Erythroblast (primary cell): ENCODE data around the gene PGM3.

ENCODE experiments used
- GATA1 ChIP-seq: IDR thresholded peaks from 2 replicates; pipeline ENCODE4 v1.6.1; 2011; ENCODE audit warnings: low read depth, mild to moderate bottlenecking, control low read depth, low read length, moderate library complexity
- POLR2A ChIP-seq: IDR thresholded peaks from 2 replicates; pipeline ENCODE4 v1.6.1; 2011; ENCODE audit warnings: mild to moderate bottlenecking, low read length

GRCh38 chr6:83132121-83132520 is 60.9 kb downstream of the PGM3 start:
- TF ChIP-seq POLR2A = no peak
- TF ChIP-seq GATA1 = no peak
